Stimulated activated CD4-positive, alpha-beta T cell treated with anti-CD3 and anti-CD28 coated beads, Interleukin-12 subunit alpha, Interleukin-12 subunit beta, amount 100 ng/mL, for 4 hours (primary cell): Measurements from ENCODE around the gene REC114.
"Not testable (repeated sequence)": the region's sequence is repeated elsewhere in the genome, so short reads cannot be mapped to it uniquely, and the experiment has no call there.

ENCODE experiments used
- DNase-seq: peaks from one replicate; pipeline ENCODE4 v3.0.0-alpha.2; 2020

REC114 gene

GRCh38 chr15:73538123-73538522, 95.2 kb downstream of the REC114 start:
- no peak for DNase-seq

- DNase-seq: no peak
Measured at GRCh38 chr15:73538563-73539211, 95.7 kb downstream of the REC114 start.

DNA sequence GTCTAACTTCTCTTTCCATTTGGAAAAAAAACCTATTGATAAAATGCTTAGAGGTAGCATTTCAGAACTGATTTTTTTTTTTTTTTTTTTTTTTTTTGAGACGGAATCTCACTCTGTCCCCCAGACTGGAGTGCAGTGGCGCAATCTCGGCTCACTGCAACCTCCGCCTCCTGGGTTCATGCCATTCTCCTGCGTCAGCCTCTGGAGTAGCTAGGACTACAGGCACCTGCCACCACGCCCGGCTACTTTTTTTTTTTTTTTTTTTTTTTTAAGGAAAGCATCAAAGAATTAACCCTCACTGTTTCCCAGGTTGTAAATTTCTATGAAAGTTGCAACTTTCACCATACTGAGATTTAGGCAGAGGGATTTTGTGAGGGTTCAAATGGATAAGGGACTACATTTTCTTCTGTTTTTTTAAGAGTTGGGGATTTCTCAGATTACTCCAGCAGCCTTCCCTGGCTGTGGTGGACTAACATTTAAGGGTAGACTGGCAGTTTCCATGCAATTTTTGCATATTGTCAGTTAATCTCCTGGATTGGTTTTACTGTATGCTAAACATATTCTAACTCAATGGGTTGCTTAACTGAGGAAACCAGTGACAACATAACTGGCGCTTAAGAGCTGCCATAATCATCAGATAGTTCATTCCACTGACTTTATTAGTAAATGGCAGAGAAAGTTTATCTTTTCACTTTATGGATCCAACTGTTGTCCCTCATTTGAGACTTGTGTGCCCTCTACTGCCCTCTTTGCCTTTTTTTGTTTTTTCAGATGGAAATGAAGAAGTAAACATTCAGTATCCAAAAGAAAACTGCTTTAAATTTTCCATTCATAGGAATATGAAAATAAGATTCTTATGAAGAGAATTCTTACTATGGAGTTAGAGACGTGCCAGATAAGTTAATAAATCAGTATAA, 96.5 kb downstream of the REC114 start:
- no peak for DNase-seq

DNA sequence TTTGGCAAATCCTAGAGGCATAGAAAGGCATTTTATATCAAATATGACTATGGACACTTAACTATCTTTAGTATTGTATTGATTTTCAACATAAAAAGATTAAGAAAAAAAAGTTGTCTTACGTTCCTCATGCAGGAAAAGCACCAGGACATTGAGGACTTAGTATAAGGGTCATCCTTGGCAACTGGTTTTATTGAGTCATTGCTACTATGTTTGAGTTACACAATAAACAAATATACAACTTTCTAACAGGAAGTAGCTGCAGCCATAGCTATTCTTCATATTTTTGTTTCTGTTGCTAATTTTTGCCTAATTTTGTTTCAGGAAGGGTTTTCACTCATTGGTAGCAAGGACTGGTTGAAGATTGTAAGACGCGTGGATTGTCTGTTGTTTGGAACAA, 97.2 kb downstream of the REC114 start:
- no peak for DNase-seq

GRCh38 chr15:73541479-73541878, 98.5 kb downstream of the REC114 start:
- no peak for DNase-seq

- DNase-seq: not testable (repeated sequence)
Measured at GRCh38 chr15:73548925-73549324, 106.0 kb downstream of the REC114 start.

- DNase-seq: no peak
Measured at GRCh38 chr15:73550190-73550589, 107.2 kb downstream of the REC114 start.

- no peak for DNase-seq
Measured at GRCh38 chr15:73555080-73555479, 112.1 kb downstream of the REC114 start.

- no peak for DNase-seq
Measured at GRCh38 chr15:73558529-73558928, 115.6 kb downstream of the REC114 start.

- no peak for DNase-seq
Measured at GRCh38 chr15:73560501-73561117, 117.6 kb downstream of the REC114 start.

DNA sequence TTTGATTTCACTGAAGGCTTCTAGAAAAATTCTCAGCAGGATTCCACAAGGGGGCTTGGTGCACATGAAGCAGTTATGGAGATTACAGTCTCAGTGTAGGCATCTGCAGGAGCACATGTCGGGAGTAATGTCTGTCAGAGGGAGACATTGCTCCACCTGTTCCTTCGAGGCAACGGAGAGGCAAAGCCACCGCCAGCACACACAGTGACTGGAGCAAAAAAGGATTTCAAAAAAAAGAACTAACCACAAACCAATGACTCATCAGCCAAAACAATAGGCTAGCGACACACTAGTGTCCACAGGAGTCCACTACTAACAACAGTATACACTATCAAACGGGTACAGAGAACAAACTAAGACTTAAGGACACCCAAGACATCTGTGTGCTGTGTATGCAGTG, 121.3 kb downstream of the REC114 start:
- DNase-seq: no peak

DNA sequence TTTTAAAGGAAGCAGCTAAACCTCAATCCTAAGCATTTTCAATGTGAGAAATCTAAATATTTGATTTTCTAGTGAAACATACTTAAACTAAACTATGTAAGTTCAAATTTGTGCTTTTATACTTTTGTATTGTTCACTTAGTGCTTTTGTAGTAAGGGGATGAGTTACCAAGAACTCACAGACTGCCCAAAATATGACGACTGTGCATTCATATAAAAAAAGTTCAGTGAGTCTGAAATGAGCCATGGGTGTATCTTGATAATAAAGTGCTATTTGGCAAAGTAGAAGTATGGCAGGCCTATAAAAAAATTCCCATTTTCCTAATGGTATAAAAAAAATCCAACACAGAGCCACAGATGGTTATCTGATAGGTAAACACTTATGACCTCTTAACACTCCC, 124.1 kb downstream of the REC114 start:
- DNase-seq: no peak

- DNase-seq: no peak
Measured at GRCh38 chr15:73568564-73569280, 125.8 kb downstream of the REC114 start.

GRCh38 chr15:73569361-73569760, 126.4 kb downstream of the REC114 start:
- DNase-seq: no peak

GRCh38 chr15:73570355-73571032, 127.5 kb downstream of the REC114 start:
- no peak for DNase-seq

DNA sequence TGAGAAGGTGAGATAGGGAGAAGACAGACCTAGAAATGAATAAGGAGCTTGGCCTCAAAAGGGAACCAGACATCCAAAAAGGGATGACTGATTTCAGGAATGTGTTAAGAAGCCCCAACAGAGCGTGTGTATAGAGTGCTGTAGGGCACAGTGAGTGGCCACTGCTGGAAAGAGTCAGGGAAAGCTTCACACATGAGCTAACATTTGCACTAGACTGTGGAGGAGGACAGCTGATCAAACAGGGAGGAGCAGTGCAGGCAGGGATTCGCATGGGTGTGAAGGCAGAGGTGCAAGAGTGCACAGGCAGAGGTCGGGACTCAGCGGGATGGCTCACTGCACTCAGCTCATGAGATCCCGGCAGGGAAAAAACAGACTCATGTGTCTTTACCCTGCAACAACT, 128.4 kb downstream of the REC114 start:
- no peak for DNase-seq

DNA sequence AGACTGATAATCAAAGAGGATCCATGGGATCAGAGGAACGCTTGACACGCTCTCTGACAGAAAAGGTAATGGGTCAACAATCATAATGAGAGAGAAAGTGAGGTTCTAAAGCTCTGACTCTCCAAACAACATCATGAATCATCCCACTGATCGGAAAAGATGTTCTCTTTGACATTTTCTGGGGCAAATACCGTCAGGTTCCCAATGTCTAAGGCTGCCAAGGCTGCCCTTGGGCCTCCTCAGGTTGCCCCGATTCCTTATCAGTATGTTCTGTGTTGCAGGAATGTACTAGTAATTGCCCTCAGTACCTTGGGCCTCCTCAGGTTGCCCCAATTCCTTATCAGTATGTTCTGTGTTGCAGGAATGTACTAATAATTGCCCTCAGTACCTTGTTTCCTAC, 129.3 kb downstream of the REC114 start:
- no peak for DNase-seq

DNA sequence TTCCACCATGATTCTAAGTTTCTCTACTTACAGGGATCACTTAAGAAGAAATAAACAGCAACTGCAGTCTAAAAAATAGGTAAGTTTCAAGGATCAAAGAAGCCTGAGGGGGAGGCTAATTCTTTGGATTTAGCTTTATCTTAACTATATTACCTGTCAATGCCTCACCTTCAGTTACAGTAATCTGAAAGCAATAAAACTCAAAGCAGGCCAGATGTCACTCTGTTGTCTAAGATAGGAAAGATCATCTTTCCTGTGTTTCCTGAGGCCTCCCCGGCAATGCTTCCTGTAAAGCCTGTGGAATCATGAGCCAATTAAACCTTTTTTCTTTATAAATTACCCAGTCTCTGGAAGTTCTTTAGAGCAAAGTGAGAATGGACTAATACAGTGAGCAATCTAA, 130.1 kb downstream of the REC114 start:
- DNase-seq: no peak

GRCh38 chr15:73573572-73573971, 130.6 kb downstream of the REC114 start:
- DNase-seq: no peak

GRCh38 chr15:73575636-73576247, 132.8 kb downstream of the REC114 start:
- DNase-seq: no peak

DNA sequence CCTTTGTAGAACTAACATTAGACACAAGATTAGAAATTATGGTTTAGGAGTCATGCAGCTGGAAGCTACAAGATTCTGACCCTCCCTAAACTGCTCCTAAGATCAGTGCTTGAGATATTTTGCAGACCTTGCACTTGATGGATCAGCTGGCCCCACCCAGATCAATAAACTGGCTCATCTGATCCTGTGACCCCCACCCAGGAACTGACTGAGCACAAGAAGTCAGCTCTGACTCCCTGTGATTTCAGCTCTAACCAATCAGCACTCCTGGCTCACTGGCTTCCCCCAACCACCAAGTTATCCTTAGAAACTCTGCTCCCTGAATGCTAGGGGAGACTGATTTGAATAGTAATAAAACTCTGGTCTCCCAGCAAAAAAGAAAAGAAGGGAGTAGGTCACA, 134.6 kb downstream of the REC114 start:
- not testable (repeated sequence) for DNase-seq

GRCh38 chr15:73578026-73578425, 135.1 kb downstream of the REC114 start:
- DNase-seq: no peak
